A549 (cell line): ENCODE measurements around the gene GOLGA1. TPM values are rescaled to one million over a fixed set of nuclear protein-coding genes. Genes with fewer than 3 reads are reported as not detected.
"Not testable (repeated sequence)": the region's sequence is repeated elsewhere in the genome, so short reads cannot be mapped to it uniquely, and the experiment has no call there.

Experiments
- ATAC-seq, 2 experiments: fragments of 200-7000 bp in 1 of 2; fragments of >200 bp in 1 of 2; cut with Nextera tagmentation in 1 of 2; cut with Tn5 transposase in 1 of 2; 3 replicates each; pipeline versions ENCODE4 v1.8.0 to v1.9.1; 2018 to 2020; ENCODE audit warnings: mild to moderate bottlenecking in 1 of 2, moderate library complexity in 1 of 2
- CTCF ChIA-PET: fragments of 300-600 bp; sonication (Branson Sonifier 250); formaldehyde crosslinking; extraction: SDS; loops from one replicate; lab custom pipeline; 2021; ENCODE audit warnings: antibody characterized with exemption, inconsistent platforms; lab: Yijun Ruan, JAX
- POLR2A ChIA-PET: fragments of 350-600 bp; formaldehyde crosslinking; extraction: SDS; loops from one replicate; lab custom pipeline; 2021; ENCODE audit warnings: antibody characterized with exemption, inconsistent platforms; lab: Yijun Ruan, JAX
- DNase-seq, 2 experiments: peaks; one replicate each; pipeline versions ENCODE4 v3.0.0 to v3.0.0-alpha.2; 2011 to 2016; ENCODE audit warnings: low read depth in 1 of 2, low spot score in 1 of 2
- FAIRE-seq: peaks from 2 replicates; lab custom pipeline; 2011; peaks lifted over from hg19 to GRCh38; lab: Jason Lieb, UNC
- H3K27ac ChIP-seq, 2 experiments: fragments of >200 bp; sonication (Bioruptor Twin); formaldehyde crosslinking; 3 replicates each; pipeline ENCODE4 v1.5.1; 2016 to 2017
- H3K4me1 ChIP-seq: fragments of >200 bp; sonication (Bioruptor Twin); formaldehyde crosslinking; 3 replicates; pipeline ENCODE4 v1.6.1; 2016
- H3K4me2 ChIP-seq: fragments of >200 bp; sonication (Bioruptor Twin); formaldehyde crosslinking; 3 replicates; pipeline ENCODE4 v1.6.1; 2016
- H3K4me3 ChIP-seq: fragments of >200 bp; sonication (Bioruptor Twin); formaldehyde crosslinking; 3 replicates; pipeline ENCODE4 v1.5.1; 2016
- H3K9me3 ChIP-seq: fragments of >200 bp; sonication (Bioruptor Twin); formaldehyde crosslinking; 3 replicates; pipeline ENCODE4 v1.6.1; 2016
- CBX8 ChIP-seq: fragments of 200-600 bp; sonication (generic); IDR thresholded peaks from 2 replicates; pipeline ENCODE4 v1.6.1; 2016
- CEBPB ChIP-seq, 2 experiments: fragments of >200 bp in 1 of 2; sonication (Bioruptor Twin) in 1 of 2; formaldehyde crosslinking in 1 of 2; IDR thresholded peaks; 2 replicates each; pipeline ENCODE4 v1.6.1; 2012 to 2016
- EP300 ChIP-seq, 2 experiments: fragments of >200 bp; sonication (Bioruptor Twin); formaldehyde crosslinking; IDR thresholded peaks; 2 replicates in 1 of 2; 3 replicates in 1 of 2; pipeline ENCODE4 v1.6.1; 2016 to 2017
- FOSB ChIP-seq: fragments of 250-450 bp; sonication (Bioruptor Pico); IDR thresholded peaks from 2 replicates; pipeline ENCODE4 v1.5.0; 2020; ENCODE audit warnings: mild to moderate bottlenecking, moderate library complexity
- HOXB13 ChIP-seq: fragments of 250-450 bp; sonication (Bioruptor Pico); IDR thresholded peaks from 2 replicates; pipeline ENCODE4 v1.5.0; 2020; ENCODE audit warnings: low read depth, mild to moderate bottlenecking, moderate library complexity
- HOXB5 ChIP-seq: fragments of 250-450 bp; sonication (Bioruptor Pico); IDR thresholded peaks from 2 replicates; pipeline ENCODE4 v1.5.0; 2020; ENCODE audit warnings: mild to moderate bottlenecking, moderate library complexity
- KDM1A ChIP-seq: fragments of 200-600 bp; sonication (generic); IDR thresholded peaks from 2 replicates; pipeline ENCODE4 v1.6.1; 2016; ENCODE audit warnings: low read depth, mild to moderate bottlenecking
- KDM5A ChIP-seq: fragments of 200-600 bp; sonication (generic); IDR thresholded peaks from 2 replicates; pipeline ENCODE4 v1.6.1; 2016; ENCODE audit warnings: antibody characterized with exemption, mild to moderate bottlenecking
- MYC ChIP-seq: IDR thresholded peaks from 2 replicates; pipeline ENCODE4 v1.6.1; 2012; ENCODE audit warnings: mild to moderate bottlenecking, inconsistent platforms, low read length, improper control_type of control experiment, borderline replicate concordance
- NR3C1 ChIP-seq: fragments of >200 bp; sonication (Bioruptor Twin); formaldehyde crosslinking; IDR thresholded peaks from 3 replicates; pipeline ENCODE4 v1.6.1; 2017
- RNF2 ChIP-seq: fragments of 200-600 bp; sonication (generic); IDR thresholded peaks from 2 replicates; pipeline ENCODE4 v1.6.1; 2016; ENCODE audit warnings: low read depth, mild to moderate bottlenecking, antibody characterized with exemption, moderate library complexity, borderline replicate concordance
- SREBF2 ChIP-seq: fragments of 450-650 bp; IDR thresholded peaks from 2 replicates; pipeline ENCODE4 v1.6.1; 2014; ENCODE audit warnings: mild to moderate bottlenecking, moderate library complexity
- ZSCAN20 ChIP-seq: fragments of 250-450 bp; sonication (Bioruptor Pico); IDR thresholded peaks from 2 replicates; pipeline ENCODE4 v1.8.0; 2022; ENCODE audit warnings: mild to moderate bottlenecking, moderate library complexity
- WGBS: methylation state at CpG from one replicate; pipeline ENCODE4 v1.1.6; 2017; ENCODE audit errors: missing lambda C conversion rate; 5-methylcytosine and 5-hydroxymethylcytosine counted together
- polyA plus RNA-seq, 4 experiments: library from polyadenylated mRNA; depleted of rRNA in 3 of 4; stranded (reverse); fragments of >200 nt; fragmentation: RNase III in 1 of 4; extraction: RNeasy Plus Mini Kit Qiagen cat#74134 plus additional on column Dnase treatment in 1 of 4; gene quantifications; 2 replicates in 3 of 4; 3 replicates in 1 of 4; pipeline ENCODE4 v1.2.3, GENCODE V29; 2011 to 2017
- TF ChIP-seq, protein P1 (sequence below): fragments of >200 bp; sonication (Bioruptor Twin); formaldehyde crosslinking; IDR thresholded peaks from 3 replicates; pipeline ENCODE4 v1.5.1; 2016
- TF ChIP-seq, protein P2 (sequence below): fragments of >200 bp; sonication (Bioruptor Twin); formaldehyde crosslinking; IDR thresholded peaks from 3 replicates; pipeline ENCODE4 v1.6.1; 2016
- TF ChIP-seq, protein P3 (sequence below): fragments of 250-450 bp; sonication (Bioruptor Pico); IDR thresholded peaks from 2 replicates; pipeline ENCODE4 v1.5.0; 2021; ENCODE audit warnings: mild to moderate bottlenecking, moderate library complexity, borderline replicate concordance
- TF ChIP-seq, protein P4 (sequence below): fragments of 150-350 bp; IDR thresholded peaks from 2 replicates; pipeline ENCODE4 v1.6.1; 2014; ENCODE audit warnings: low read depth, mild to moderate bottlenecking, low read length

The GOLGA1 gene
- polyA plus RNA-seq, 2 of the 4 experiments (the other 2 are of a cell fraction): 10.0 to 19.4 TPM

DNA sequence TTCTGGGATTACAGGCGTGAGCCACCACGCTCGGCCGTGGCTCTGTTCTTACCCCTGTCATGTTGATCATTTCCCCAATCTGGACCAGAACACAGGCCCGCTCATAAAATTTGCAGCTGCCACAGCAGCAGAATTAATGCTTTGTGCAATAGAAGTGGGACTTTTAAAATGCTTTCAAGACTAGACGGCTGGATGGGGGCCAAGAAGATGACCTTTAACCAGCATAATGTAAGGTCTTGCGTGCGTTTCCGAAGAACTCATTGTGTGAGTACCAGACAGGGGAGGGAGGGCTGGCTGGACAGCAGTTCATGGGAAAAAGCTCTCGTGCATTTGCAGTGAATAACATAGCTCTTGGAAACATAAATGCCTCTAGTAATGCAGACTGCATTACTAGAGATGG, 91.1 kb downstream of the GOLGA1 start:
- WGBS: 47% methylated on average over 10 of the region's 10 CpGs
- Histone ChIP-seq H3K4me3 (no peak overlapping the region), H3K9me3 (no peaks in the 10 kb centered on the region), H3K27ac (peak overlapping the region; percentile 50 to 70; a peak in 5 of 6 replicates)
- POLR2A ChIA-PET: interaction anchor here (0.8 to 0.9 kb wide), 2 partner anchors 11 to 18 kb away, joined by 3 read pairs; no protein-coding TSS in a partner anchor
- FAIRE-seq: peak; percentile 81
- peak in 1 of 2 experiments; percentile 15; a peak in 1 of 5 replicates for TF ChIP-seq EP300 (IDR thresholded peaks at IDR 0.05)
- no peak for TF ChIP-seq FOSB (CRISPR knock-in tag)
- TF ChIP-seq, all 56 proteins: peak for 1
- peaks cover 20% of the 10 kb centered on the region for H3K4me1 ChIP-seq
- no peak for ATAC-seq
- CTCF ChIA-PET: interaction anchor here (5.5 to 43.0 kb wide), 4 partner anchors 14 to 63 kb away, joined by 84 to 2512 read pairs (median 292); partner anchors contain the start of genes ARPC5L, NR6A1, OLFML2A and RPL35
- peak overlapping the region; percentile 53 for H3K4me2 ChIP-seq
- peak in 1 of 2 experiments; percentile 77 for DNase-seq

DNA sequence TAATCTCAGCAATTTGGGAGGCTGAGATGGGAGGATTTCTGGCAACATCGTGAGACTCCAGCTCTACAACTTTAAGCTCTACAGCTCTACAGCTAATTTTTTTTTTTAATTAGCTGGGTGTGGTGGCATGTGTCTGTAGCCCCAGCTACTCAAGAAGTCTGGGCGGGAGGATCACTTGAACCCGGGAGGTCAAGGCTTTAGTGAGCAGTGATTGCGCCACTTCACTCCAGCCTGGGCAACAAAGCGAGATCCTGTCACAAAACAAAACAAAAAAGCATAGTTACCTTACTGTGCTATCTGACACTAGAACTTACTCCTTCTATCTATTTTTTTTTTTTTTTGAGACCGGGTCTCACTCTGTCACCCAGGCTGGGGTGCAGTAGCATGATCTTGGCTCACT, 93.9 kb downstream of the GOLGA1 start:
- FAIRE-seq (no peak), DNase-seq (no peak), ATAC-seq (no peak)
- no peak overlapping the region for H3K4me3 ChIP-seq
- CTCF ChIA-PET: interaction anchor here (0.6 to 43.0 kb wide), 3 partner anchors 11 to 1458 kb away, joined by 3 to 2512 read pairs (median 451); partner anchors contain the start of genes NR6A1 and OLFML2A
- WGBS: 92% methylated on average over 6 of the region's 6 CpGs
- no peaks in the 10 kb centered on the region for H3K9me3 ChIP-seq
- no peak overlapping the region for H3K4me2 ChIP-seq
- no peak overlapping the region for H3K27ac ChIP-seq
- H3K4me1 ChIP-seq: peaks cover 13% of the 10 kb centered on the region
- TF ChIP-seq MYC (no peak), RNF2 (no peak), KDM1A (no peak)
- POLR2A ChIA-PET: no interaction called here

DNA sequence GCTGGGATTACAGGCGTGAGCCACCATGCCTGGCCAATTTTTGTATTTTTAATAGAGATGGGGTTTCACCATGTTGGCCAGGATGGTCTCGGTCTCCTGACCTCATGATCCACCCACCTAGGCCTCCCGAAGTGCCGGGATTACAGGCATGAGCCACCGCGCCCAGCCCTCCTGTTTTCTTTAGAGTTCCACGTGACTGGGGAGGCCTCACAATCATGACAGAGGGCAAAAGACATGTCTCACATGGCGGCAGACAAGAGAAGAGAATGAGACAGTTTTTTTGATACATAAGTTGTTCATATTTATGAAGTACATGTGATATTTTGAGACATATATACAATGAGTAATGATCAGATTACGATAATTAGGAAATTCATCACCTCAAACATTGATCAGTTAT, 94.4 kb downstream of the GOLGA1 start:
- CTCF ChIA-PET: interaction anchor here (0.6 to 43.0 kb wide), 3 partner anchors 11 to 1458 kb away, joined by 3 to 2512 read pairs (median 451); partner anchors contain the start of genes NR6A1 and OLFML2A
- H3K9me3 ChIP-seq, H3K4me3 ChIP-seq, H3K27ac ChIP-seq, ATAC-seq, FAIRE-seq, DNase-seq, H3K4me2 ChIP-seq, POLR2A ChIA-PET: not testable (repeated sequence)
- WGBS: 91% methylated on average over 9 of the region's 9 CpGs
- peaks cover 12% of the 10 kb centered on the region for H3K4me1 ChIP-seq

DNA sequence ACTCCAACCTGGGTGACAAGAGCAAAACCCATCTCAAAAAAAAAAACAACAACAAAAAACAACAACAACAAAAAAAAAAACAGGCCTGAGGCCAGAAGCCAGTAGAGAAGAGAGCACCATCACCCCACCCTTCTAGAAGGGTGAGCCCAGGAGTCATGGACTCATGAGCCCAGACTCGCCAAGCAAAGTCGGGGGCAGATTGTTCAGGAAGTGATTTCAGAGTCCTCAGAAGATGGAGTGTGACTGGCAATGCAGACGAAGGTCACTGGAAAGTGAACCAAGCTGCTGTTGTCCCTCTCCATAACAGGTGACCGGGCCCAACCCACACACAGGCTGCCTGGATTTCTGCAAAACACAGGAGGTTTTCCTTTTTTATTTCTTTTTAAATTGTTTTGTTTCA, 96.6 kb downstream of the GOLGA1 start:
- DNase-seq (no peak), ATAC-seq (no peak)
- peaks cover 6% of the 10 kb centered on the region; the same call in 1 of the 3 replicates for H3K4me1 ChIP-seq
- WGBS: 77% methylated on average over 4 of the region's 4 CpGs
- CTCF ChIA-PET: interaction anchor here (0.6 to 43.0 kb wide), 3 partner anchors 9 to 151 kb away, joined by 4 to 2512 read pairs (median 451); partner anchors contain the start of genes NR6A1, OLFML2A and WDR38
- TF ChIP-seq EP300 (IDR thresholded peaks at IDR 0.05) (no peak), CEBPB (IDR thresholded peaks at IDR 0.05) (no peak), HOXB13 (CRISPR knock-in tag) (no peak), SREBF2 (no peak), HOXB5 (no peak), CBX8 (no peak), NR3C1 (no peak), ZSCAN20 (no peak)
- TF ChIP-seq, protein P1, sequence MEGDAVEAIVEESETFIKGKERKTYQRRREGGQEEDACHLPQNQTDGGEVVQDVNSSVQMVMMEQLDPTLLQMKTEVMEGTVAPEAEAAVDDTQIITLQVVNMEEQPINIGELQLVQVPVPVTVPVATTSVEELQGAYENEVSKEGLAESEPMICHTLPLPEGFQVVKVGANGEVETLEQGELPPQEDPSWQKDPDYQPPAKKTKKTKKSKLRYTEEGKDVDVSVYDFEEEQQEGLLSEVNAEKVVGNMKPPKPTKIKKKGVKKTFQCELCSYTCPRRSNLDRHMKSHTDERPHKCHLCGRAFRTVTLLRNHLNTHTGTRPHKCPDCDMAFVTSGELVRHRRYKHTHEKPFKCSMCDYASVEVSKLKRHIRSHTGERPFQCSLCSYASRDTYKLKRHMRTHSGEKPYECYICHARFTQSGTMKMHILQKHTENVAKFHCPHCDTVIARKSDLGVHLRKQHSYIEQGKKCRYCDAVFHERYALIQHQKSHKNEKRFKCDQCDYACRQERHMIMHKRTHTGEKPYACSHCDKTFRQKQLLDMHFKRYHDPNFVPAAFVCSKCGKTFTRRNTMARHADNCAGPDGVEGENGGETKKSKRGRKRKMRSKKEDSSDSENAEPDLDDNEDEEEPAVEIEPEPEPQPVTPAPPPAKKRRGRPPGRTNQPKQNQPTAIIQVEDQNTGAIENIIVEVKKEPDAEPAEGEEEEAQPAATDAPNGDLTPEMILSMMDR: no peak
- TF ChIP-seq, all 56 proteins: peak for 0
- Histone ChIP-seq H3K4me2 (no peak overlapping the region), H3K9me3 (no peaks in the 10 kb centered on the region), H3K4me3 (no peak overlapping the region), H3K27ac (peak overlapping the region in 1 of 2 experiments; percentile 13; a peak in 1 of 6 replicates)
- no peak for FAIRE-seq
- POLR2A ChIA-PET: no interaction called here

DNA sequence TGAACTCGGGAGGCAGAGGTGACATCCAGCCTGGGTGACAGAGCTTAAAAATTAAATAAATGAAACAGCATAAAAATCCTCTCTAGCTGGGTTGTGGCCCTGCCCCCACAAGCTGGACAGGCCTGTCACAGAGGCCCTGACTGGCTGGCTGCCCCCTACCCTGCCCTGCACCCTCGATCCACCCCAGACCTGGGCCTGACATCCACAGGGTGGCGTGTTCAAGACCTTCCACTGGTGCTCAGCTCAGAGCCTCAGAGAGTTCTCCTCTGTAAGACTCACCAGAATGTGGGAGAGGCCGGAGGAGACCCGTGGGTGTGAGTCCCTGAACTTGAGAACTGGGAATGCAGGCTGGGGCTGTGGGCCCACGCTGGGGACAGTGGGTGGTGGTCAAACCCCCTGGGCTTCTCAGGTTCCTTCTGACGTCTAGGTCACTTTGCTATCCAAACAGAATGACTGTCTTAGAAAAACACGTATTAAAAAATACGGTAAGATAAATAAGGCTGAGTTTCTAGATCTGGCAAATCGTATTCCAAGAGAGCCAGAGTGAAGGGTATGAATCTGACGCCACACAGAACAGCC, 97.3 kb downstream of the GOLGA1 start:
- peaks cover 4% of the 10 kb centered on the region; the same call in 1 of the 3 replicates for H3K4me1 ChIP-seq
- H3K9me3 ChIP-seq: no peaks in the 10 kb centered on the region
- FAIRE-seq: no peak
- peak overlapping the region in 1 of 2 experiments; percentile 34; a peak in 2 of 6 replicates for H3K27ac ChIP-seq
- ATAC-seq: no peak
- no peak overlapping the region for H3K4me2 ChIP-seq
- 75% methylated on average over 10 of the region's 11 CpGs for WGBS
- ChIA-PET POLR2A (no interaction called here), CTCF (interaction anchor here (0.6 to 43.0 kb wide), 6 partner anchors 10 to 152 kb away, joined by 4 to 2512 read pairs (median 49); partner anchors contain the start of genes NR6A1, OLFML2A and WDR38)
- H3K4me3 ChIP-seq: no peak overlapping the region
- no peak for DNase-seq
- TF ChIP-seq KDM5A: no peak
- TF ChIP-seq, protein P2, sequence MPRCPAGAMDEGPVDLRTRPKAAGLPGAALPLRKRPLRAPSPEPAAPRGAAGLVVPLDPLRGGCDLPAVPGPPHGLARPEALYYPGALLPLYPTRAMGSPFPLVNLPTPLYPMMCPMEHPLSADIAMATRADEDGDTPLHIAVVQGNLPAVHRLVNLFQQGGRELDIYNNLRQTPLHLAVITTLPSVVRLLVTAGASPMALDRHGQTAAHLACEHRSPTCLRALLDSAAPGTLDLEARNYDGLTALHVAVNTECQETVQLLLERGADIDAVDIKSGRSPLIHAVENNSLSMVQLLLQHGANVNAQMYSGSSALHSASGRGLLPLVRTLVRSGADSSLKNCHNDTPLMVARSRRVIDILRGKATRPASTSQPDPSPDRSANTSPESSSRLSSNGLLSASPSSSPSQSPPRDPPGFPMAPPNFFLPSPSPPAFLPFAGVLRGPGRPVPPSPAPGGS: no peak
- TF ChIP-seq, protein P3, sequence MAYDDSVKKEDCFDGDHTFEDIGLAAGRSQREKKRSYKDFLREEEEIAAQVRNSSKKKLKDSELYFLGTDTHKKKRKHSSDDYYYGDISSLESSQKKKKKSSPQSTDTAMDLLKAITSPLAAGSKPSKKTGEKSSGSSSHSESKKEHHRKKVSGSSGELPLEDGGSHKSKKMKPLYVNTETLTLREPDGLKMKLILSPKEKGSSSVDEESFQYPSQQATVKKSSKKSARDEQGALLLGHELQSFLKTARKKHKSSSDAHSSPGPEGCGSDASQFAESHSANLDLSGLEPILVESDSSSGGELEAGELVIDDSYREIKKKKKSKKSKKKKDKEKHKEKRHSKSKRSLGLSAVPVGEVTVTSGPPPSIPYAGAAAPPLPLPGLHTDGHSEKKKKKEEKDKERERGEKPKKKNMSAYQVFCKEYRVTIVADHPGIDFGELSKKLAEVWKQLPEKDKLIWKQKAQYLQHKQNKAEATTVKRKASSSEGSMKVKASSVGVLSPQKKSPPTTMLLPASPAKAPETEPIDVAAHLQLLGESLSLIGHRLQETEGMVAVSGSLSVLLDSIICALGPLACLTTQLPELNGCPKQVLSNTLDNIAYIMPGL (CRISPR knock-in tag): no peak
- TF ChIP-seq SREBF2: no peak
- TF ChIP-seq, protein P4, sequence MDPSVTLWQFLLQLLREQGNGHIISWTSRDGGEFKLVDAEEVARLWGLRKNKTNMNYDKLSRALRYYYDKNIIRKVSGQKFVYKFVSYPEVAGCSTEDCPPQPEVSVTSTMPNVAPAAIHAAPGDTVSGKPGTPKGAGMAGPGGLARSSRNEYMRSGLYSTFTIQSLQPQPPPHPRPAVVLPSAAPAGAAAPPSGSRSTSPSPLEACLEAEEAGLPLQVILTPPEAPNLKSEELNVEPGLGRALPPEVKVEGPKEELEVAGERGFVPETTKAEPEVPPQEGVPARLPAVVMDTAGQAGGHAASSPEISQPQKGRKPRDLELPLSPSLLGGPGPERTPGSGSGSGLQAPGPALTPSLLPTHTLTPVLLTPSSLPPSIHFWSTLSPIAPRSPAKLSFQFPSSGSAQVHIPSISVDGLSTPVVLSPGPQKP: no peak
